A549 (cell line): ENCODE results near the gene PPARA. TPM values are rescaled to one million over a fixed set of nuclear protein-coding genes. Genes with fewer than 3 reads are reported as not detected.

ENCODE experiments used
- ATAC-seq, 2 experiments: fragments of 200-7000 bp in 1 of 2; fragments of >200 bp in 1 of 2; cut with Nextera tagmentation in 1 of 2; cut with Tn5 transposase in 1 of 2; 3 replicates each; pipeline versions ENCODE4 v1.8.0 to v1.9.1; 2018 to 2020; ENCODE audit warnings: mild to moderate bottlenecking in 1 of 2, moderate library complexity in 1 of 2
- CTCF ChIA-PET: fragments of 300-600 bp; sonication (Branson Sonifier 250); formaldehyde crosslinking; extraction: SDS; loops from one replicate; lab custom pipeline; 2021; ENCODE audit warnings: antibody characterized with exemption, inconsistent platforms; lab: Yijun Ruan, JAX
- POLR2A ChIA-PET: fragments of 350-600 bp; formaldehyde crosslinking; extraction: SDS; loops from one replicate; lab custom pipeline; 2021; ENCODE audit warnings: antibody characterized with exemption, inconsistent platforms; lab: Yijun Ruan, JAX
- DNase-seq, 2 experiments: peaks; one replicate each; pipeline versions ENCODE4 v3.0.0 to v3.0.0-alpha.2; 2011 to 2016; ENCODE audit warnings: low read depth in 1 of 2, low spot score in 1 of 2
- FAIRE-seq: peaks from 2 replicates; lab custom pipeline; 2011; peaks lifted over from hg19 to GRCh38; lab: Jason Lieb, UNC
- H3K27ac ChIP-seq, 2 experiments: fragments of >200 bp; sonication (Bioruptor Twin); formaldehyde crosslinking; 3 replicates each; pipeline ENCODE4 v1.5.1; 2016 to 2017
- H3K4me1 ChIP-seq: fragments of >200 bp; sonication (Bioruptor Twin); formaldehyde crosslinking; 3 replicates; pipeline ENCODE4 v1.6.1; 2016
- H3K4me2 ChIP-seq: fragments of >200 bp; sonication (Bioruptor Twin); formaldehyde crosslinking; 3 replicates; pipeline ENCODE4 v1.6.1; 2016
- H3K4me3 ChIP-seq: fragments of >200 bp; sonication (Bioruptor Twin); formaldehyde crosslinking; 3 replicates; pipeline ENCODE4 v1.5.1; 2016
- H3K9me3 ChIP-seq: fragments of >200 bp; sonication (Bioruptor Twin); formaldehyde crosslinking; 3 replicates; pipeline ENCODE4 v1.6.1; 2016
- ATOH8 ChIP-seq: fragments of 250-450 bp; sonication (Bioruptor Pico); IDR thresholded peaks from 2 replicates; pipeline ENCODE4 v1.5.0; 2020; ENCODE audit warnings: low read depth, mild to moderate bottlenecking, moderate library complexity
- CBX8 ChIP-seq: fragments of 200-600 bp; sonication (generic); IDR thresholded peaks from 2 replicates; pipeline ENCODE4 v1.6.1; 2016
- CHD2 ChIP-seq: fragments of 150-350 bp; IDR thresholded peaks from 2 replicates; pipeline ENCODE4 v1.6.1; 2014; ENCODE audit warnings: low read length; ENCODE audit not compliant: partially characterized antibody
- CHD4 ChIP-seq: fragments of 200-600 bp; sonication (generic); IDR thresholded peaks from 2 replicates; pipeline ENCODE4 v1.6.1; 2016; ENCODE audit warnings: antibody characterized with exemption, mild to moderate bottlenecking, borderline replicate concordance
- EHF ChIP-seq: fragments of 250-450 bp; sonication (Bioruptor Pico); IDR thresholded peaks from 2 replicates; pipeline ENCODE4 v1.5.0; 2020; ENCODE audit warnings: mild to moderate bottlenecking
- EP300 ChIP-seq, 2 experiments: fragments of >200 bp; sonication (Bioruptor Twin); formaldehyde crosslinking; IDR thresholded peaks; 2 replicates in 1 of 2; 3 replicates in 1 of 2; pipeline ENCODE4 v1.6.1; 2016 to 2017
- ESRRA ChIP-seq: fragments of 150-350 bp; IDR thresholded peaks from 2 replicates; pipeline ENCODE4 v1.6.1; 2014; ENCODE audit warnings: mild to moderate bottlenecking, low read length, borderline replicate concordance
- FOXS1 ChIP-seq: fragments of 250-450 bp; sonication (Bioruptor Pico); IDR thresholded peaks from 2 replicates; pipeline ENCODE4 v1.5.0; 2020; ENCODE audit warnings: mild to moderate bottlenecking, moderate library complexity
- HEYL ChIP-seq: fragments of 250-450 bp; sonication (Bioruptor Pico); IDR thresholded peaks from 2 replicates; pipeline ENCODE4 v1.8.0; 2021; ENCODE audit warnings: mild to moderate bottlenecking, moderate library complexity
- HOXB13 ChIP-seq: fragments of 250-450 bp; sonication (Bioruptor Pico); IDR thresholded peaks from 2 replicates; pipeline ENCODE4 v1.5.0; 2020; ENCODE audit warnings: low read depth, mild to moderate bottlenecking, moderate library complexity
- JUN ChIP-seq, 2 experiments: fragments of >200 bp; sonication (Bioruptor Twin); formaldehyde crosslinking; IDR thresholded peaks; 2 replicates in 1 of 2; 3 replicates in 1 of 2; pipeline ENCODE4 v1.6.1; 2016 to 2017
- JUNB ChIP-seq: fragments of >200 bp; sonication (Bioruptor Twin); formaldehyde crosslinking; IDR thresholded peaks from 2 replicates; pipeline ENCODE4 v1.6.1; 2016
- KDM5A ChIP-seq: fragments of 200-600 bp; sonication (generic); IDR thresholded peaks from 2 replicates; pipeline ENCODE4 v1.6.1; 2016; ENCODE audit warnings: antibody characterized with exemption, mild to moderate bottlenecking
- MAFK ChIP-seq: fragments of 450-650 bp; IDR thresholded peaks from 2 replicates; pipeline ENCODE4 v1.6.1; 2014; ENCODE audit not compliant: partially characterized antibody
- MYC ChIP-seq: IDR thresholded peaks from 2 replicates; pipeline ENCODE4 v1.6.1; 2012; ENCODE audit warnings: mild to moderate bottlenecking, inconsistent platforms, low read length, improper control_type of control experiment, borderline replicate concordance
- NFE2L2 ChIP-seq: fragments of 150-350 bp; conservative IDR thresholded peaks from 2 replicates; pipeline ENCODE4 v1.6.1; 2014; ENCODE audit warnings: low read length
- PBX3 ChIP-seq: IDR thresholded peaks from 2 replicates; pipeline ENCODE4 v1.6.1; 2012
- POLR2A ChIP-seq: IDR thresholded peaks from 2 replicates; pipeline ENCODE4 v1.6.1; 2012; ENCODE audit warnings: mild to moderate bottlenecking, low read length
- POLR2AphosphoS2 ChIP-seq: conservative IDR thresholded peaks from 2 replicates; pipeline ENCODE4 v1.6.1; 2012; ENCODE audit warnings: low read length, improper control_type of control experiment, inconsistent platforms
- RFX5 ChIP-seq: fragments of 450-650 bp; IDR thresholded peaks from 2 replicates; pipeline ENCODE4 v1.7.1; 2014; ENCODE audit warnings: antibody characterized with exemption, mild to moderate bottlenecking, moderate library complexity
- SMC3 ChIP-seq: fragments of >200 bp; sonication (Bioruptor Twin); formaldehyde crosslinking; IDR thresholded peaks from 3 replicates; pipeline ENCODE4 v1.6.1; 2018; ENCODE audit warnings: inconsistent platforms
- SREBF2 ChIP-seq: fragments of 450-650 bp; IDR thresholded peaks from 2 replicates; pipeline ENCODE4 v1.6.1; 2014; ENCODE audit warnings: mild to moderate bottlenecking, moderate library complexity
- ZC3H11A ChIP-seq: fragments of 450-650 bp; IDR thresholded peaks from 2 replicates; pipeline ENCODE4 v1.6.1; 2014; ENCODE audit warnings: antibody characterized with exemption, mild to moderate bottlenecking
- ZFP36 ChIP-seq: fragments of 450-650 bp; IDR thresholded peaks from 2 replicates; pipeline ENCODE4 v1.6.1; 2014; ENCODE audit warnings: borderline replicate concordance; ENCODE audit not compliant: partially characterized antibody
- WGBS: methylation state at CpG from one replicate; pipeline ENCODE4 v1.1.6; 2017; ENCODE audit errors: missing lambda C conversion rate; 5-methylcytosine and 5-hydroxymethylcytosine counted together
- polyA plus RNA-seq, 4 experiments: library from polyadenylated mRNA; depleted of rRNA in 3 of 4; stranded (reverse); fragments of >200 nt; fragmentation: RNase III in 1 of 4; extraction: RNeasy Plus Mini Kit Qiagen cat#74134 plus additional on column Dnase treatment in 1 of 4; gene quantifications; 2 replicates in 3 of 4; 3 replicates in 1 of 4; pipeline ENCODE4 v1.2.3, GENCODE V29; 2011 to 2017

PPARA gene
- polyA plus RNA-seq, 2 of the 4 experiments (the other 2 are of a cell fraction), result 2.6 to 2.8 TPM

DNA sequence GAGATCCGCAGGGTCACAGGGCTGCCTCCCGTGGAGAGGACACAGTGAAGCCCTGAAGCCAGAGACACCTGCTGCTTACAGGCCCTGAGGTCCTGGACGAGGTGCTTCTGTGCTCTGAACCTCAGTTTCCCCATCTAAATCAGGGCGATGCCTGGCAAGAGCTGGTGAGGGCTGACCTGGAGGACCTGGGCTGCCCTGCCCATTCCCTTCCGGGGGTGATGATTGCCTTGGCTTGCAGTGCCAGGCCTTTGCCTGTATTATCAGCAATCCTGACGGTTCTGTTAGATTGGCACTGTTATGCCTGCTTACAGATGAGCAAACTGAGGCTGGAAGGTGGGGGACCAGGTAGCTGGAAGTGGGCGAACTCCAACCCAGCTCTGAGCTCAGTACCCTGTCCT is 138.5 kb downstream of the PPARA start:
- CTCF ChIA-PET, result no interaction called here
- H3K4me3 ChIP-seq, result no peak overlapping the region
- no peak overlapping the region for H3K27ac ChIP-seq
- H3K9me3 ChIP-seq, result no peaks in the 10 kb centered on the region
- H3K4me2 ChIP-seq, result no peak overlapping the region
- POLR2A ChIA-PET, result no interaction called here
- TF ChIP-seq EHF (CRISPR knock-in tag), result no peak
- TF ChIP-seq JUNB, result no peak
- no peak for TF ChIP-seq KDM5A
- no peak for TF ChIP-seq POLR2A
- TF ChIP-seq ZC3H11A, result no peak
- TF ChIP-seq ESRRA, result no peak
- TF ChIP-seq POLR2AphosphoS2, result no peak
- TF ChIP-seq MAFK, result no peak
- TF ChIP-seq HOXB13, result no peak
- TF ChIP-seq JUN (IDR thresholded peaks at IDR 0.05), result no peak
- TF ChIP-seq CBX8, result no peak
- TF ChIP-seq NFE2L2, result no peak
- H3K4me1 ChIP-seq, result no peaks in the 10 kb centered on the region
- ATAC-seq (no peak), FAIRE-seq (no peak), DNase-seq (no peak)
- 100% methylated on average over 2 of the region's 7 CpGs for WGBS

- no peak overlapping the region for H3K4me3 ChIP-seq
- no peak overlapping the region for H3K4me2 ChIP-seq
- 90% methylated on average over 19 of the region's 33 CpGs for WGBS
- POLR2A ChIA-PET, result no interaction called here
- ATAC-seq (no peak), FAIRE-seq (no peak), DNase-seq (no peak)
- TF ChIP-seq CBX8 (no peak), MYC (no peak), ESRRA (no peak), RFX5 (no peak), SREBF2 (no peak), CHD2 (no peak), EP300 (IDR thresholded peaks at IDR 0.05) (no peak)
- no peaks in the 10 kb centered on the region for H3K9me3 ChIP-seq
- CTCF ChIA-PET, result interaction anchor here (0.6 to 1.7 kb wide), 3 partner anchors 22 to 167 kb away, joined by 3 to 6 read pairs (median 3); no protein-coding TSS in a partner anchor
- no peak overlapping the region for H3K27ac ChIP-seq
- no peaks in the 10 kb centered on the region for H3K4me1 ChIP-seq
Observed at GRCh38 chr22:46289244-46289891, 139.0 kb downstream of the PPARA start.

DNA sequence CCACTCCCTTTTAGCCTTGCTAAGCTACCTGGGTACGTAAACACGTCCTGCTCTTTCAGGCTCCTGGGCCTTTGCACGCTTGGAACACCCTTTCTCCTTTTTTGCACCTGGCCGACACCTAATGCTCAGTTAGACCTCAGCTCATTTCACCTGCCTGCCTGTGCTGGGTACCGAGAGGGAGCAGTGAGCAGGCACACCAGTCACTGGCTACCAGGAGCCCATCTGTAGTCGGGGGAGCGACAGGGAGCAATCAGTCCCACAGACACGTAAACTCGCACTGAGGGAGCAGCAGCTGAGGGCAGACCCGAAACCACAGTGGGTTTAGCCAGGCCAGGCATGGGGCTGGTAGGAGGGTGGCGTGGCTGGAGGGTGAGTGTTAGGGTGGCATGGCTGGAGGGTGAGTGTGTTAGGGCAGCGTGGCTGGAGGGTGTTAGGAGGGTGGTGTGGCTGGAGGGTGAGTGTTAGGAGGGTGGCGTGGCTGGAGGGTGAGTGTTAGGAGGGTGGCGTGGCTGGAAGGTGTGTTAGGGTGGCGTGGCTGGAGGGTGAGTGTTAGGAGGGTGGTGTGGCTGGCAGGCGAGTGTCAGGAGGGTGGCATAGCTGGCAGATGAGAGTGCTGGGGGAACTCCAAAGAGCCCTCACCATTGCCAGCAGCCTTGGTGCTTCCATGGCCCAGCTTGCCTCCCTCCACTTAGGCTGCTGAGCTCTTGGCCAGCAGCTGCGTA is 140.0 kb downstream of the PPARA start:
- no peaks in the 10 kb centered on the region for H3K9me3 ChIP-seq
- DNase-seq (no peak), FAIRE-seq (no peak), ATAC-seq (no peak)
- no peak overlapping the region for H3K4me3 ChIP-seq
- H3K4me1 ChIP-seq, result no peaks in the 10 kb centered on the region
- WGBS, result 92% methylated on average over 13 of the region's 17 CpGs
- POLR2A ChIA-PET, result interaction anchor here (0.6 kb wide), 1 partner anchor 373 kb away, joined by 6 read pairs; no protein-coding TSS in a partner anchor
- H3K4me2 ChIP-seq, result no peak overlapping the region
- CTCF ChIA-PET, result interaction anchor here (0.6 to 1.7 kb wide), 3 partner anchors 21 to 168 kb away, joined by 3 to 6 read pairs (median 3); no protein-coding TSS in a partner anchor
- no peak for TF ChIP-seq FOXS1 (CRISPR knock-in tag)
- no peak for TF ChIP-seq HEYL
- TF ChIP-seq SMC3, result no peak
- no peak for TF ChIP-seq ESRRA
- TF ChIP-seq ZFP36, result no peak
- no peak for TF ChIP-seq MAFK
- no peak for TF ChIP-seq CHD4
- no peak for TF ChIP-seq ZC3H11A
- no peak for TF ChIP-seq KDM5A
- TF ChIP-seq HOXB13, result no peak
- no peak for TF ChIP-seq ATOH8 (CRISPR knock-in tag)
- TF ChIP-seq PBX3, result no peak
- H3K27ac ChIP-seq, result no peak overlapping the region
